ENCODE measurements around the gene KIT.
A peak's percentile ranks its signal among the peaks of the same experiment; 100 is the strongest.

Gene KIT

GRCh38 chr4:54731552-54731951, 73.8 kb downstream of the KIT start:
- ATAC-seq, result no peak
- Mint-ChIP-seq H3K4me1 (no peaks in the 10 kb centered on the region), H3K9me3 (no peaks in the 10 kb centered on the region), H3K27me3 (no peaks in the 10 kb centered on the region), H3K27ac (no peak overlapping the region), H3K4me3 (no peak overlapping the region), H3K36me3 (ENCODE audit: low read depth) (no peaks in the 10 kb centered on the region)
- no peak for DNase-seq

- no peak overlapping the region for H3K27ac Mint-ChIP-seq
- no peaks in the 10 kb centered on the region for H3K27me3 Mint-ChIP-seq
- ATAC-seq, result no peak
These were observed 74.2 kb downstream of the KIT start for GRCh38 chr4:54731976-54732375.

GRCh38 chr4:54737421-54737820, 79.7 kb downstream of the KIT start:
- ATAC-seq, result no peak
- DNase-seq, result no peak
- Mint-ChIP-seq H3K4me3 (no peak overlapping the region), H3K36me3 (ENCODE audit: low read depth) (no peaks in the 10 kb centered on the region), H3K4me1 (no peaks in the 10 kb centered on the region), H3K27me3 (no peaks in the 10 kb centered on the region), H3K27ac (no peak overlapping the region), H3K9me3 (no peaks in the 10 kb centered on the region)

More at GRCh38 chr4:54731976-54732375, 74.2 kb downstream of the KIT start:
- no peaks in the 10 kb centered on the region for H3K36me3 Mint-ChIP-seq (ENCODE audit: low read depth)
- no peaks in the 10 kb centered on the region for H3K9me3 Mint-ChIP-seq
- no peak overlapping the region for H3K4me3 Mint-ChIP-seq
- H3K4me1 Mint-ChIP-seq, result no peaks in the 10 kb centered on the region
- DNase-seq, result no peak

GRCh38 chr4:54741202-54741601, 83.4 kb downstream of the KIT start:
- Mint-ChIP-seq H3K4me3 (no peak overlapping the region), H3K27ac (no peak overlapping the region), H3K9me3 (peaks cover 10% of the 10 kb centered on the region), H3K4me1 (peaks cover 5% of the 10 kb centered on the region), H3K27me3 (no peaks in the 10 kb centered on the region), H3K36me3 (ENCODE audit: low read depth) (no peaks in the 10 kb centered on the region)
- ATAC-seq, result no peak
- no peak for DNase-seq

- DNase-seq (no peak), ATAC-seq (no peak)
- H3K9me3 Mint-ChIP-seq, result peaks cover 10% of the 10 kb centered on the region
These were observed 85.1 kb downstream of the KIT start for GRCh38 chr4:54742636-54743399.

GRCh38 chr4:54743562-54743961, 85.8 kb downstream of the KIT start:
- ATAC-seq (no peak), DNase-seq (no peak)
- Mint-ChIP-seq H3K4me3 (no peak overlapping the region), H3K27ac (no peak overlapping the region), H3K27me3 (no peaks in the 10 kb centered on the region), H3K36me3 (ENCODE audit: low read depth) (no peaks in the 10 kb centered on the region), H3K4me1 (peaks cover 12% of the 10 kb centered on the region), H3K9me3 (peaks cover 13% of the 10 kb centered on the region)

More at GRCh38 chr4:54742636-54743399, 85.1 kb downstream of the KIT start:
- Mint-ChIP-seq H3K36me3 (ENCODE audit: low read depth) (no peaks in the 10 kb centered on the region), H3K27me3 (no peaks in the 10 kb centered on the region), H3K27ac (no peak overlapping the region), H3K4me3 (no peak overlapping the region), H3K4me1 (peaks cover 12% of the 10 kb centered on the region)

DNA sequence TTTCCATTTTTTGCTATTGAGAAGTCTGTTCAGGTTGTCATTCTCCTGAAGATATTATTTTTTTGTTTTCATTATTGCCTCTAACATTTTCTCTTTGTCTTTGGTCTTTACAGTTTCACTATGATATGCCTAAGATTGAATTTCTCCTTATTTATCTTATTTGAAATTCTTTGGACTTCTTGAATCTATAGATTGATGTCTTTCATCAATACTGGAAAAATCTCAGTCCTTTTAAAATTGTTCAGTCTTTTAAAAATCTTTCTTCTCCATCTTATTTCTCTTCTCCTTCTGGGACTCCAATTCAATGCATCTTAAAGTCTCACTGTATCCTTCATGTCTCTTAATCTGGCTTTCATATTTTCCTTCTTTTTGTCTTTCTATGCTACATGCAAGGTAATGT, 86.7 kb downstream of the KIT start:
- H3K4me1 Mint-ChIP-seq, result peaks cover 12% of the 10 kb centered on the region
- H3K36me3 Mint-ChIP-seq (ENCODE audit: low read depth), result no peaks in the 10 kb centered on the region
- ATAC-seq (no peak), DNase-seq (no peak)
- H3K27ac Mint-ChIP-seq, result no peak overlapping the region
- H3K27me3 Mint-ChIP-seq, result no peaks in the 10 kb centered on the region
- peaks cover 13% of the 10 kb centered on the region for H3K9me3 Mint-ChIP-seq
- H3K4me3 Mint-ChIP-seq, result no peak overlapping the region

DNA sequence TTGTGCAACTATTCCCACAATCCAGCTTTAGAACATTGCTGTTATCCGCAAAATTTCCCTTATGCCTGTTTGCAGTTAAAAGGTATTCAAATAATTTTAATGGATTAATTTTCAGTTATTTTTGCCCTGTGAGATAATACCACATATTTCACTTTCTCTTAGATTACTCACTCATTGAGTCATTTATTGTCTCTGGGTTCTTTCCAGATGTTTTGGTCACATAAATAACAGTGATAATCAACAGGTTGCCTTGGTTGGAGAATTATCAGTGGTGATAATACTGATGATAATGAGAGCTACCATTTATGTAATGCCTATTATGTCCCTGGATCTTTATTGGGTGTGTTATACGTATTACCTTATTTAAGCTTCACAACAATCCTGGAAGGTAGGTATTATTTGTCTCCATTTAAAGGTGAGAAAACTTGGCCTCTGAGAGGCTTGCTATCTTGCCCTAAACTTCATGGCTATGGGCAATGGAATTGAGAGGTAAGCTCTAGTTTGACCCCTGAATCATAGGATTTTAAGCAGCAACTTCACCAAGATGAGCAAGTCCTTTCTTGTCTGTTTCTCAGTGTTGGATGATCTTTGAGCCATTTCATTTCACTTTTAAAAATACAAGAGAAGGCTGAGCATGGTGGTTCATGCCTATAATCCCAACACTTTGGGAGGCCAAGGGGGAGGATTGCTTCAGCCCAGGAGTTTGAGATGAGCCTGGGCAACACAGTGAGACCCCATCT, 87.4 kb downstream of the KIT start:
- peaks cover 13% of the 10 kb centered on the region for H3K9me3 Mint-ChIP-seq
- no peak overlapping the region for H3K27ac Mint-ChIP-seq
- DNase-seq, result no peak
- ATAC-seq, result no peak
- no peaks in the 10 kb centered on the region for H3K27me3 Mint-ChIP-seq
- H3K36me3 Mint-ChIP-seq (ENCODE audit: low read depth), result no peaks in the 10 kb centered on the region
- H3K4me1 Mint-ChIP-seq, result peaks cover 12% of the 10 kb centered on the region
- H3K4me3 Mint-ChIP-seq, result no peak overlapping the region

DNA sequence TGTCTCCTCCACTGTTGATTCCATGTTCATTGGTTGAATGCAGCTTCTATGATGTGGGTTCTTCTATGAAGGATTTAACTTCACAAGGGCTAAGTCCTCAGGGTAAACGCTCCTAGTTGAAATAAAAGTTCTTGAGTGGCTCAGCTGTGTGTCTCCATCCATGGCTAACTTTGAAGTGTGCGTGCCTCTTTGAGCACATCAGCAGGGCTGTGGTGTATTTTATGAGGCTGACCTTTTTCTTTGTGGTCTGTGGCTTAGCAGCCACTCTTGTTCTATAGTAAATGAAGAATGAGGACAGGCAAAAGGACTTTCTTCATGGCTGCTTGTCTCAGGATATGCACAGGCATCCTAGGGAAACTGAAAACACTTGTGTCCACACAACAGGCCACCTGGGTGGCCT, 88.5 kb downstream of the KIT start:
- Mint-ChIP-seq H3K27me3 (no peaks in the 10 kb centered on the region), H3K4me3 (no peak overlapping the region), H3K4me1 (peaks cover 12% of the 10 kb centered on the region), H3K27ac (no peak overlapping the region), H3K36me3 (ENCODE audit: low read depth) (no peaks in the 10 kb centered on the region), H3K9me3 (peaks cover 13% of the 10 kb centered on the region)
- DNase-seq (peak; percentile 4), ATAC-seq (peak; percentile 86)

DNA sequence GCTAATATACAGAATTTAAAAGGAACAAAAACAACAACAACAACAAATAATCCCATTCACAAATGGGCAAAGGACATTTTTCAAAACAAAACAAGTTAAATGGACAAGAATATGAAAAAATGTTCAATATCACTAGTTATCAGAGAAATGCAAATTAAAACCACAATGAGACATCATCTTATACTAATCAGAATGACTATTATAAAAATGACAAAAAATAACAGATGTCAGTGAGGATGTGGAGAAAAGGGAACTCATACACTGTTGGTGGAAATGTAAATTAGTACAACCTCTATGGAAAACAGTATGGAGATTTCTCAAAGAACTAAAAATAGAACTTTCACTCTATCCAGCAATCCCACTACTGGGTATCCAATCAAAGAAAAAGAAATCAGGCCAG, 92.6 kb downstream of the KIT start:
- no peak for DNase-seq
- Mint-ChIP-seq H3K4me1 (peaks cover 12% of the 10 kb centered on the region), H3K36me3 (ENCODE audit: low read depth) (no peaks in the 10 kb centered on the region), H3K4me3 (no peak overlapping the region), H3K9me3 (peaks cover 3% of the 10 kb centered on the region), H3K27ac (no peak overlapping the region), H3K27me3 (peaks cover 3% of the 10 kb centered on the region)
- no peak for ATAC-seq

DNA sequence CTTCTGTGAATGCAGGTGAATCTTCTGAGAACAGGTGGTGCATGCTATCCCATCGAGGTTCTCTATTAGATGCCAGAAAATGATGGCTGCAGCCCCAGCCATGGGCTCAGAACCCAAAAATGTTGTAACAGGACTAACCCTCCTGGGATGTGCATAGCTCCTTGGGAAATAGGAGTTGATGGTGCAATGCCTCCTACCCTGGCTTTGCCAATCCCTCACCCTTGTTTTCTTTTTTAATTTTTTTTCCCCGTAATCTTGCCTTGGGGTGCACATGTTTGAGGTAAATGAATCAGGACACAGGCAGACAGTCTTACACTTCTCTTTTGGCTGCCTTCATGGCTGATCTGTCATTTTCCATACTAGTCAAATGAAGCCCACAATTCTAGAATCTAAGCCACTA, 96.6 kb downstream of the KIT start:
- no peak overlapping the region for H3K27ac Mint-ChIP-seq

GRCh38 chr4:54764476-54764875, 106.7 kb downstream of the KIT start:
- no peak overlapping the region for H3K27ac Mint-ChIP-seq
- H3K27me3 Mint-ChIP-seq, result no peaks in the 10 kb centered on the region
- DNase-seq (no peak), ATAC-seq (no peak)
- H3K9me3 Mint-ChIP-seq, result peaks cover 30% of the 10 kb centered on the region
- H3K4me1 Mint-ChIP-seq, result peaks cover 2% of the 10 kb centered on the region
- no peak overlapping the region for H3K4me3 Mint-ChIP-seq
- no peaks in the 10 kb centered on the region for H3K36me3 Mint-ChIP-seq (ENCODE audit: low read depth)

More for the DNA sequence above, 96.6 kb downstream of the KIT start:
- no peak for DNase-seq
- Mint-ChIP-seq H3K9me3 (peaks cover 9% of the 10 kb centered on the region), H3K27me3 (peaks cover 3% of the 10 kb centered on the region), H3K36me3 (ENCODE audit: low read depth) (no peaks in the 10 kb centered on the region), H3K4me3 (no peak overlapping the region), H3K4me1 (no peaks in the 10 kb centered on the region)
- no peak for ATAC-seq

- no peak for ATAC-seq
- DNase-seq, result no peak
- peaks cover 2% of the 10 kb centered on the region for H3K27me3 Mint-ChIP-seq
- no peak overlapping the region for H3K27ac Mint-ChIP-seq
- H3K36me3 Mint-ChIP-seq (ENCODE audit: low read depth), result no peaks in the 10 kb centered on the region
- H3K9me3 Mint-ChIP-seq, result peaks cover 10% of the 10 kb centered on the region
- H3K4me3 Mint-ChIP-seq, result no peak overlapping the region
- H3K4me1 Mint-ChIP-seq, result no peaks in the 10 kb centered on the region
These were observed 109.6 kb downstream of the KIT start for GRCh38 chr4:54767376-54767775.

GRCh38 chr4:54773022-54773421, 115.3 kb downstream of the KIT start:
- H3K9me3 Mint-ChIP-seq, result no peaks in the 10 kb centered on the region
- peaks cover 2% of the 10 kb centered on the region for H3K27me3 Mint-ChIP-seq
- H3K4me3 Mint-ChIP-seq, result no peak overlapping the region
- H3K27ac Mint-ChIP-seq, result no peak overlapping the region
- no peaks in the 10 kb centered on the region for H3K4me1 Mint-ChIP-seq
- ATAC-seq, result no peak
- no peak for DNase-seq
- H3K36me3 Mint-ChIP-seq (ENCODE audit: low read depth), result no peaks in the 10 kb centered on the region

GRCh38 chr4:54779036-54779435, 121.3 kb downstream of the KIT start:
- Mint-ChIP-seq H3K36me3 (ENCODE audit: low read depth) (no peaks in the 10 kb centered on the region), H3K27me3 (no peaks in the 10 kb centered on the region), H3K4me1 (peaks cover 5% of the 10 kb centered on the region), H3K27ac (no peak overlapping the region), H3K4me3 (no peak overlapping the region), H3K9me3 (no peaks in the 10 kb centered on the region)
- no peak for ATAC-seq
- no peak for DNase-seq
